Fibroblast of the aortic adventitia (primary cell): ENCODE measurements around the gene CDK4. TPM values are rescaled to one million over a fixed set of nuclear protein-coding genes. Genes with fewer than 3 reads are reported as not detected.

Experiments
- DNase-seq: peaks from one replicate; pipeline ENCODE4 v3.0.0-alpha.2; 2010; ENCODE audit warnings: low read depth
- H3K4me3 ChIP-seq: 2 replicates; pipeline ENCODE4 v1.5.1; 2011; ENCODE audit warnings: low read depth, mild to moderate bottlenecking, control low read depth, low read length, moderate library complexity
- CTCF ChIP-seq: IDR thresholded peaks from 2 replicates; pipeline ENCODE4 v1.5.1; 2011; ENCODE audit warnings: mild to moderate bottlenecking, low read length, control low read depth, inconsistent platforms; ENCODE audit not compliant: insufficient read depth
- total RNA-seq: library from RNA; depleted of rRNA; stranded (reverse); fragments of >200 nt; gene quantifications from 2 replicates; pipeline ENCODE4 v1.2.3, GENCODE V29; 2012; ENCODE audit warnings: low replicate concordance

CDK4 gene
- total RNA-seq, 1 donor: 208 TPM

DNA sequence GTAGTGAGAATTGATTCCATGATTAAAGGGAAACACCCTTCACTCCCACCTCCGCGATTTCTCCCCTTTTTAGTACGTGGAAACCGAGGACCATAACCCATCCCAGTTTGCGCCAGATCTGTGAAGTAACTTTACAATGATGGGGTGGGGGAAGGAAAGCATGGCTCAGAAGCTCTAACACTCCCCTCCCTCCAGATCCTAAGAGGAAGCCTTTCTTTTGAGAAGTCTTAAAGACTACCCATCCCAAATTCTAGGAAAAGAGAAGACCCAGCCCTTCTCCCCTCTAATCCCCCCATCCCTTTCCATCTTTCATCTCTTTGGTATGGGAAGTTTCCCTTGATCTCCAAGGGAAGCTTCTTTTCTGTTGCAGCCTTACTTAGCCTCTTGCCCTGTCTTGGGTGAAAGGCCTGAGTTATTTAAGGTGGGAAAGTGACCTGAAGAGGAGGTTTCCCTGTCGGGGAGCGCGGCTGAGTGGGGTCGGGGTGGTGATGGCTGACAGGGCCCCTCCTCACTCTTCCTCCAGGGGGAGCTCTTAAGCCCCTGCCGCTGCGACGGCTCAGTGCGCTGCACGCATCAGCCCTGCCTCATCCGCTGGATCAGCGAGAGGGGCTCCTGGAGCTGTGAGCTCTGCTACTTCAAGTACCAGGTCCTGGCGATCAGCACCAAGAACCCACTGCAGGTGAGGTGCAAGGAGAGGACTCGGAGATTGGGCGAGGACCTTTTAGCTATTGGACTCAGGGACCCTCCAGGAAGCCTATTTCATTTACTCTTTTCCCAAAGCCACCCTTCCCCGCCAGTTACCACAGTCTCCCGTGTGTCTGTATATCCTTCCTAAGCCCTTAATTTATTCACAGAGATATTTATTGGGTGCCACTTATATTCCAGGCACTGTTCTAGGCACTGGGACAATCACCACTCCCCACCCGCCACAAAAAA, 4.6 kb upstream of the CDK4 start:
- DNase-seq: no peak
- H3K4me3 ChIP-seq: no peak overlapping the region
- TF ChIP-seq CTCF: peak; percentile 37

DNA sequence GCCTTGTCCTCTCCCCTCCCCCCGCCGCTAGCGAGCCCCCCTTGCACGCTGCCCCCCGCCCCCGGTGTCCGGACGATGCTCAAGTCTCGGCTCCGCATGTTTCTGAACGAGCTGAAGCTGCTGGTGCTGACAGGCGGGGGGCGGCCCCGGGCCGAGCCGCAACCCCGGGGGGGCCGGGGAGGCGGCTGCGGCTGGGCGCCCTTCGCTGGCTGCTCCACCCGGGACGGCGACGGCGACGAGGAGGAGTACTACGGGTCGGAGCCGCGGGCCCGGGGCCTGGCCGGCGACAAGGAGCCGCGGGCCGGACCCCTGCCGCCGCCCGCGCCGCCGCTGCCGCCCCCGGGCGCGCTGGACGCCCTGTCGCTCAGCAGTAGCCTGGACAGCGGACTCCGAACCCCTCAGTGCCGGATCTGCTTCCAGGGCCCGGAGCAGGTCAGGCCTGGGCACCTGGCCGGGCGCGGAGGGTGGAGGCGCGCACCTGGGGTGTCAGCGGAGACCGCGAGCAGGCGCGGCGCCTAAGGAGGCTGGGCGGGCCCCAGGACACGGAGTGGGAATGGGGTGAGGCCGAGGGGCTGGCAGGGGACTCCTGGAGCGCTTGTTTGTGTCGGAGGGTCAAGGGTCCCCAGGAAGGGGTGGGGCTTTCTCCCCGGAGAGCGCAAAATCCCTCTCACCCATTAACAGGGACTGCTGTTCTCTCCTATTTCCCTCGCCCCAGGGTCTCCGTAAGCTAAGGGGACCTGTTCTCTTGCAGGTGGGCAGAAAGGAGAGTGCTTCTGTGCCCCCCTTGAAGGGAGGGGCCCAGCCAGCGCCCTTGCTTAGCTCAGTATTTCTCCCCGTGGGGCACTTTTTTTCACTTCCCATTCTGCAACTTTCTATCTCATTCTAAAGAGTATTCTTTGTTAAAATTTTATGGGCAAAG, 3.6 kb upstream of the CDK4 start:
- no peak for DNase-seq
- TF ChIP-seq CTCF: no peak
- peak overlapping the region; percentile 65 for H3K4me3 ChIP-seq

DNA sequence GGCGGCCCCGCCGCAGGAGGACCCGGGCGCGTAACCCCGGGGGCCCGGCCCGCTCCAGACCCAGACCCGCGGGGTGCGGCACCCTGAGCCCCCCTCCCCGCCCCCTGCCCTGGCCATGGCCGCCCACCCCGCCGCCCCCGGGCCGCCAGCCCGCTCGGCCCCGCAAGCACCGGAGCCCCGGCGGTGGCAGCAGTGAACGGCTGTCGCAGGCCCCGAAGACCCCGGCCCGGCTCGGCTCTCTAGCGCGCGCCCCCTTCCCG, 3.0 kb upstream of the CDK4 start:
- peak overlapping the region; percentile 65 for H3K4me3 ChIP-seq
- TF ChIP-seq CTCF: no peak
- DNase-seq: no peak

- TF ChIP-seq CTCF: no peak
- H3K4me3 ChIP-seq: peak within 1 kb of the TSS; percentile 65
- DNase-seq: no peak
Measured at GRCh38 chr12:57754411-57755193, 2.5 kb upstream of the CDK4 start, which contains the start of gene MARCHF9. MARCHF9 (plus strand) TSS chr12:57755103; CDS start chr12:57755529, 426 bp downstream.

DNA sequence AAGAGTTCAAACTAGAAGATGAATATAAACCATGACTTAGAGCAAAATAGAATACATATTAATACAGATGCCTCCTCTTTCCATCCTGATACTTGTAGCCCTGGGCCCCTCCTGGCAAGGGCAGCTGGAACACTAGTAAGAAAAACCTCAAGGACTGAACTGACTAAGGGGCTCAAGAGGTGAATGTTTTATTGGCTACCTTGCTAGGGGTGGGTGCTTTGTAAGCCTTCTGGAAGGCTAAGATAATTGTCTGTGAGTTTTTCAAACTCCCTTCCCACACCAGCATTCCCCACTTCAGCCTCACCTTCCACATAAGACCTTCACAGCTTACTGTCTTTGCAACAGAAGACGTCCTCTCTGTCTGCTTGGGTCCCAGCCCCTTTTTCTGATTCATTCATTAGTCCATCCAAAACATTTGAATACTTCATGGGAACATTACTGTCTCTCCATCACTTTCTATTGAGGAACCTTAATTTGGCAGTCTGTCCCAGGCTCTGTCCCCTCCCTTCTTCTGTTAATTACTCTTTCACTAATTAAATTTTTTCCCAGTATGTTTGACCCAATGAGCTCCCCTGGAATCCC, 1.7 kb upstream of the CDK4 start:
- DNase-seq: no peak
- H3K4me3 ChIP-seq: no peak overlapping the region
- TF ChIP-seq CTCF: no peak

GRCh38 chr12:57752668-57753000, 524 bp upstream of the CDK4 start:
- TF ChIP-seq CTCF: no peak
- H3K4me3 ChIP-seq: peak overlapping the region; percentile 48
- DNase-seq: no peak
